ENCODE measurements around the gene CYTH3. TPM values are rescaled to one million over a fixed set of nuclear protein-coding genes. Genes with fewer than 3 reads are reported as not detected.

The CYTH3 gene
- total and polyA plus RNA-seq, 2 of the 8 experiments (the other 6 are each of a cell fraction or from before 2014, with no cell fraction given), result 10.3 to 11.9 TPM

DNA sequence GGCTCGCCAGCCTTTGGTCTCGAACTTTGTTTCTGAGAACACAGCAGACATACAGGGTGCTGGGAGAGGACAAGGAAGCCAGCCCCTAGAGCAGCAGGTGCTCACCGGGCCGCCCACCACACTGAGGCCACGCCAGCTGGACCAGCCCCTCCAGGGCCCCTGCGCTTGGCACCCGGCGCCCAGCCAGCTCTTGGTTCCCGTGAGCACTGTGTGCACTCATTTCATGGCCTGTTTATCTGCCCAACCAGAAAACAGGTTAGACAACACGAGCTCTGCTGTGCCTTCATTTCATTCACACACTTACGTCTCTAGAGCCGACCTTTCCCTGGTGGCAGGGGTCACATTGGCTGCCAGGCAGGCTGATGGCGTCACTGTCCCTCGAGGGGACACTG lies 104.0 kb downstream of the CYTH3 start (continued):
- TF ChIP-seq YY1 (IDR thresholded peaks at IDR 0.05; ENCODE audit: low read depth, low read length) (no peak), PHF8 (conservative IDR thresholded peaks at IDR 0.05; ENCODE audit: low read depth, low read length) (no peak)

Data from H1 (cell line).